HG03460 (cell line): ENCODE data around the gene ZNF814.
A peak's percentile ranks its signal among the peaks of the same experiment; 100 is the strongest.
"Not testable (repeated sequence)": the region's sequence is repeated elsewhere in the genome, so short reads cannot be mapped to it uniquely, and the experiment has no call there.

Source experiments
- ATAC-seq: cut with Tn5 transposase; IDR thresholded peaks from one replicate; pipeline ENCODE4 v1.9.1; 2021; ENCODE audit not compliant: unreplicated experiment

ZNF814 gene

GRCh38 chr19:57862351-57862750 lies 26.5 kb downstream of the ZNF814 start:
- not testable (repeated sequence) for ATAC-seq

- ATAC-seq: not testable (repeated sequence)
Observed at GRCh38 chr19:57854117-57854516, 34.7 kb downstream of the ZNF814 start.

- ATAC-seq: not testable (repeated sequence)
Observed at GRCh38 chr19:57851812-57852603, 36.8 kb downstream of the ZNF814 start.

GRCh38 chr19:57850553-57851017 lies 38.3 kb downstream of the ZNF814 start:
- ATAC-seq: no peak

GRCh38 chr19:57849666-57850473 lies 39.0 kb downstream of the ZNF814 start, which contains the start of gene ZNF587:
ZNF587 (plus strand) TSS chr19:57849859; CDS start chr19:57850039, 180 bp downstream.
- ATAC-seq: peak; percentile 99

- peak; percentile 23 for ATAC-seq
Observed at GRCh38 chr19:57849162-57849665, 39.6 kb downstream of the ZNF814 start.

- not testable (repeated sequence) for ATAC-seq
Observed at GRCh38 chr19:57847164-57847563, 41.7 kb downstream of the ZNF814 start.

- ATAC-seq: no peak
Observed at GRCh38 chr19:57841122-57841763, 47.6 kb downstream of the ZNF814 start.

- ATAC-seq: not testable (repeated sequence)
Observed at GRCh38 chr19:57838622-57839191, 50.1 kb downstream of the ZNF814 start.

GRCh38 chr19:57836991-57837390 lies 51.8 kb downstream of the ZNF814 start:
- ATAC-seq: not testable (repeated sequence)

- ATAC-seq: no peak
Observed at GRCh38 chr19:57830071-57830602, 58.7 kb downstream of the ZNF814 start, which contains the start of gene ZNF587B. ZNF587B (plus strand) TSS chr19:57830299; CDS start chr19:57830529, 230 bp downstream.

GRCh38 chr19:57829316-57829715 lies 59.5 kb downstream of the ZNF814 start:
- no peak for ATAC-seq

- no peak for ATAC-seq
Observed at GRCh38 chr19:57825511-57825910, 63.3 kb downstream of the ZNF814 start.

GRCh38 chr19:57823608-57824007 lies 65.2 kb downstream of the ZNF814 start:
- ATAC-seq: not testable (repeated sequence)

GRCh38 chr19:57823155-57823554 lies 65.7 kb downstream of the ZNF814 start:
- not testable (repeated sequence) for ATAC-seq

- not testable (repeated sequence) for ATAC-seq
Observed at GRCh38 chr19:57821501-57821900, 67.3 kb downstream of the ZNF814 start.

- ATAC-seq: not testable (repeated sequence)
Observed at GRCh38 chr19:57821095-57821494, 67.7 kb downstream of the ZNF814 start.

- no peak for ATAC-seq
Observed at GRCh38 chr19:57820599-57820998, 68.2 kb downstream of the ZNF814 start.

GRCh38 chr19:57819475-57820148 lies 69.2 kb downstream of the ZNF814 start:
- peak; percentile 74 for ATAC-seq

- ATAC-seq: no peak
Observed at GRCh38 chr19:57818378-57818777, 70.5 kb downstream of the ZNF814 start.
